ENCODE data around the gene NEK11.

NEK11 gene

GRCh38 chr3:131303848-131304247 is 277.2 kb downstream of the NEK11 start:
- ChIA-PET CTCF (interaction anchor here (0.5 kb wide), 1 partner anchor 16 kb away, joined by 6 read pairs; no protein-coding TSS in a partner anchor), POLR2A (ENCODE audit: low non-redundant PET) (no interaction called here)
- DNase-seq (ENCODE audit: low spot score), result no peak
- no peak overlapping the region for H3K27ac ChIP-seq
- TF ChIP-seq, protein P1, sequence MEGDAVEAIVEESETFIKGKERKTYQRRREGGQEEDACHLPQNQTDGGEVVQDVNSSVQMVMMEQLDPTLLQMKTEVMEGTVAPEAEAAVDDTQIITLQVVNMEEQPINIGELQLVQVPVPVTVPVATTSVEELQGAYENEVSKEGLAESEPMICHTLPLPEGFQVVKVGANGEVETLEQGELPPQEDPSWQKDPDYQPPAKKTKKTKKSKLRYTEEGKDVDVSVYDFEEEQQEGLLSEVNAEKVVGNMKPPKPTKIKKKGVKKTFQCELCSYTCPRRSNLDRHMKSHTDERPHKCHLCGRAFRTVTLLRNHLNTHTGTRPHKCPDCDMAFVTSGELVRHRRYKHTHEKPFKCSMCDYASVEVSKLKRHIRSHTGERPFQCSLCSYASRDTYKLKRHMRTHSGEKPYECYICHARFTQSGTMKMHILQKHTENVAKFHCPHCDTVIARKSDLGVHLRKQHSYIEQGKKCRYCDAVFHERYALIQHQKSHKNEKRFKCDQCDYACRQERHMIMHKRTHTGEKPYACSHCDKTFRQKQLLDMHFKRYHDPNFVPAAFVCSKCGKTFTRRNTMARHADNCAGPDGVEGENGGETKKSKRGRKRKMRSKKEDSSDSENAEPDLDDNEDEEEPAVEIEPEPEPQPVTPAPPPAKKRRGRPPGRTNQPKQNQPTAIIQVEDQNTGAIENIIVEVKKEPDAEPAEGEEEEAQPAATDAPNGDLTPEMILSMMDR (conservative IDR thresholded peaks at IDR 0.05; ENCODE audit: low read depth), result no peak

- TF ChIP-seq, protein P1 (conservative IDR thresholded peaks at IDR 0.05; ENCODE audit: low read depth), result no peak
- ChIA-PET POLR2A (ENCODE audit: low non-redundant PET) (no interaction called here), CTCF (no interaction called here)
- no peak for DNase-seq (ENCODE audit: low spot score)
- no peak overlapping the region for H3K27ac ChIP-seq
Observed at GRCh38 chr3:131304890-131305289, 278.2 kb downstream of the NEK11 start.

GRCh38 chr3:131306242-131306641 is 279.6 kb downstream of the NEK11 start:
- ChIA-PET POLR2A (ENCODE audit: low non-redundant PET) (no interaction called here), CTCF (no interaction called here)
- TF ChIP-seq, protein P1 (conservative IDR thresholded peaks at IDR 0.05; ENCODE audit: low read depth), result no peak
- DNase-seq (ENCODE audit: low spot score), result no peak
- no peak overlapping the region for H3K27ac ChIP-seq

DNA sequence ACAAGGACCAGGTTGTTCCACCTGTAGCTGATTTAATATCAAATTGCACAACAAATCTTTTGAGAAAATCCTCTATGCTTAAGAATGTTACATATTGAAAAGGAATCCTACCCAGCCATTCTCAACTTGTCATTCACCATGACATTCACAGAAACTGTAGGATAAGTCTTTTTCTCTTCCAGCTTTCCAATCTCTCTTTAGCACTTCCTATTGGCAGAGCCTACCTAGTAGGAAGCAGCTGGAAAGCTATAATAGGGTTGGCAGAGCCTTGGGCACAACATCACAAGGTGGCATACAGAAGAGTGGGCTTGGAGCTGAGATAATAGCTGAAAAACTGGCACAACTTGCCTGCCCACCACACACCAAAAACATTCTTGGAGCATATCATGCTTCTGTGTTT is 287.6 kb downstream of the NEK11 start:
- TF ChIP-seq, protein P1 (conservative IDR thresholded peaks at IDR 0.05; ENCODE audit: low read depth), result no peak
- ChIA-PET POLR2A (ENCODE audit: low non-redundant PET) (no interaction called here), CTCF (no interaction called here)
- no peak for DNase-seq (ENCODE audit: low spot score)
- no peak overlapping the region for H3K27ac ChIP-seq

- DNase-seq (ENCODE audit: low spot score), result no peak
- TF ChIP-seq, protein P1 (conservative IDR thresholded peaks at IDR 0.05; ENCODE audit: low read depth), result no peak
- H3K27ac ChIP-seq, result no peak overlapping the region
- ChIA-PET POLR2A (ENCODE audit: low non-redundant PET) (no interaction called here), CTCF (no interaction called here)
Observed at GRCh38 chr3:131315162-131315561, 288.5 kb downstream of the NEK11 start.

GRCh38 chr3:131317667-131318066 is 291.0 kb downstream of the NEK11 start:
- ChIA-PET POLR2A (ENCODE audit: low non-redundant PET) (no interaction called here), CTCF (no interaction called here)
- DNase-seq (ENCODE audit: low spot score), result no peak
- no peak overlapping the region for H3K27ac ChIP-seq
- TF ChIP-seq, protein P1 (conservative IDR thresholded peaks at IDR 0.05; ENCODE audit: low read depth), result no peak

- TF ChIP-seq, protein P1 (conservative IDR thresholded peaks at IDR 0.05; ENCODE audit: low read depth), result no peak
- no peak overlapping the region for H3K27ac ChIP-seq
- CTCF ChIA-PET, result no interaction called here
- POLR2A ChIA-PET (ENCODE audit: low non-redundant PET), result no interaction called here
- no peak for DNase-seq (ENCODE audit: low spot score)
Observed at GRCh38 chr3:131323014-131323413, 296.3 kb downstream of the NEK11 start.

Data from RWPE1 (cell line).